ENCODE data around the gene RPL39.
"Not testable (repeated sequence)": the region's sequence is repeated elsewhere in the genome, so short reads cannot be mapped to it uniquely, and the experiment has no call there.

The RPL39 gene

DNA sequence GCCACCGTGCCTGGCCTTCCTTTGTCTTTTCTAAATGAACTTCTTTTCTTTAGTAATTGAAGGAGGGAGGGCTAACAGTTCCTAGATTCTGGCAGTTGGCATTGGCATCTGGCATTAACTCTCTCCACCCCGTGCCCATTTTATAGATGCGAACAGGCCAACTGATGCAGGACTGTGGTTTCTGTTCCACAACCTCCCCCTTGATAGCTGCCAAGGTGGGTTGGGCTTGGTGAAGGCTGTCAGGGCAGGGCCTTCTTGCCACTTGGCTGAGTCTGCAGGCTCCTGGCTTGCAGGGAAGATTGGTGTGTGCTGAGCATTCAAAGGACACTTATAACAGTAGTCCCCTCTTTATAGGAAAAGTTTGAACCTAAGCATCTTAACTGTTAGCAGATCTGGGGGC is 28.7 kb downstream of the RPL39 start:
- DNase-seq = peak; percentile 65

DNA sequence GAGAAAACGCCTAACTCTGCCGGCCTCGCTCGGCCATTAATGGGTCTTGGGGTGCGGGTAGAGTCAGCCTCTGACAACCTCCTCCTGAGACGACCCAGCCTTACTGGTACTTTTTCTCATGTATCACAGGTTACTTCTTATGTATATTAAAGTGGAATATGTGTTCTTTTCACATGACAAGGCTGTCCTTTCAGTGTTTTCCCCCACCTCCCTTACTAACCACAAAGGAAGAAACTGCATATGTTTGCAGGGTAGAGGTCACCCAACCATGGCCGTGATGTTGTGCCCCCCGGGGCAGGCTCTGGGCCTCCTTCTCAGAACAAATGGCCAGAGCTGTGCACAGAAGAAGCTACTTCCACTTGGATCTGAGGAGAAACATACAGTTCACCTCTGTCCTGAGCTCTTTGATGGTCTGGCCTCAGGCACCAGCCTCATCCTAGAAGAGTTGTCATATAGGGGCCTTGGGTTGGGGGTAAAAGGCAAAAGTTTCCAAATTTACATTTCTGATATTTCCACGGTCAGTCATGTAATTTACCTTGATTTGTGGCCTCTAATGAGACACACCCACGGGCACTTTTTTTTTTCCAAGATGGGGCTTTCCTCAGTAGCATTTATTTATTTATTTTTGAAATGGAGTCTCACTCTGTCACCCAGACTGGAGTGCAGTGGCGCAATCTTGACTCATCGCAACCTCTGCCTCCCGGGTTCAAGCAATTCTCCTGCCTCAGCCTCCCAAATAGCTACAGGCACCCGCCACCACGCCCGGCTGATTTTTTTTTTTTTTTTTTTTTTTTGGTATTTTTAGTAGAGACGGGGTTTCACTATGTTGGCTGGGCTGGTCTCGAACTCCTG is 31.2 kb downstream of the RPL39 start:
- no peak for DNase-seq

GRCh38 chrX:119759248-119759766 is 32.1 kb downstream of the RPL39 start:
- DNase-seq = no peak

DNA sequence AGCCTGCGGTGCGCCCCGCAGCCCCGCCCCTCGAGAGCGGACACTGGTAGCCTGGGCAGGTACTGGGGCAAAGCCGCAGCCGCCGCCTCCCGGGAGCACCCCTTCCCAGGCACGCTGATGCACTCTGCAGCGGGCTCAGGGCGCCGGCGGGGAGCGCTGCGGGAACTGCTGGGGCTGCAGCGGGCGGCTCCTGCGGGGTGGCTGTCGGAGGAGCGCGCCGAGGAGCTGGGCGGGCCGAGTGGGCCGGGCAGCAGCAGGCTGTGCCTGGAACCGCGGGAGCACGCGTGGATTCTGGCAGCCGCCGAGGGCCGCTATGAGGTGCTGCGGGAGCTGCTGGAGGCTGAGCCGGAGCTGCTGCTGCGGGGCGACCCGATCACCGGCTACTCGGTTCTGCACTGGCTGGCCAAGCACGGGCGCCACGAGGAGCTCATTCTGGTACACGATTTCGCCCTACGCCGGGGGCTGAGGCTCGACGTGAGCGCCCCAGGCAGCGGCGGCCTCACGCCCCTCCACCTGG is 32.6 kb downstream of the RPL39 start:
- peak; percentile 14 for DNase-seq

DNA sequence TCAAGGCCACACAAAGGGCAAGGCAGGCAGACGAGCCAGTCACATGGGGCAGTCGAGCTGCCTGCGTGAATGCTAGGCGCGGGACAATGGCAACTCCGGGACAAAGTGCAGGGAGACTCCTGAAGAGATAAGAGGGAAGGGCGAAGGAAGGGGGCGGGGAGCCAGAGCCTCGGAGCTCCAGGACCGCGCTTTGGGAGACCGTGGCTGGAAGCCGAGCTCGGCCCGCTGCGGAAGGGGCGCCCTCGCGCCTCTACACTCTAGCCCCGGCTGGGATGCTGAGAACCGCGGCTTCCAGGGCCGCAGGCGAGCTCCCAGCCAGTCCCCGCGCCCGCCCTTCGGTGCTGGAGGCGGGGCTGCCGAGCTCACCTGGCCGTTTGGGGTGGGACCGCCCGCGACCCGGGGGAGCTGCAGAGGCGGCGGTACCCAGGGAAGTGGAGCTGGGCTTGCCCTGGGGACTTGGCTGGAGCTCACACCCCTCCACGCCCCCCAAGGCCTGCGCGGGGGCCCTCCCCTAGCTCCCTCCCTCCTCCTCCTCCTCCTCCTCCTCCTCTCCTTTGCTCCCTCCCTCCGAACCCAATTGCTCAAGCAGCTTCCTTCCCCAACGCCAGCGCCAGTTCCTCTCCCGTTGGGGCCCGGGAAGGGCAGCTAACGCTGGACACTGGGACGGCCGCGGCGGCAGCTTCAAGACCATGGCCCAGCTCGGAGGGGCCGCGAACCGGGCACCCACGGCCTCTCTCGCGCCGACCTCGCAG is 33.3 kb downstream of the RPL39 start, which contains the start of gene SOWAHD:
TSS of gene SOWAHD (plus strand) at position 610 of the 752 bp plus-strand sequence. CDS start at position 690, 80 bp downstream.
- peak; percentile 26 for DNase-seq

DNA sequence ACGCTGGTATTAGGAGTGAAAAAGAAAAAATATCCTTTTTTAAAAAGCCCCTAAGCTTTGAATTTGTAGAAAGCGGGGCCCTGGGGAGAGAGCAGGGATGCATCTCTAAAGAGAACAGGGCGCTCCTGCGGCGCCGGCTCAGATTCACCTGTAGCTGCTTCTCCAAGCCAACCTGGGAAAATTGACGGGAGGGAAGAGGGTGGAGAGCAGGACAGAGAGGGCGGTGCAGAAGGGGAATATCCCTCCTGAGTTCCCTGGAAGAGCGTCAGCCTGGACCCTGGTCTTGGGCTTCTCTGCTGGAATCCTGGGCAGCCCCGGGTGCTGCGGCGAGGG is 33.8 kb downstream of the RPL39 start:
- DNase-seq = no peak

DNA sequence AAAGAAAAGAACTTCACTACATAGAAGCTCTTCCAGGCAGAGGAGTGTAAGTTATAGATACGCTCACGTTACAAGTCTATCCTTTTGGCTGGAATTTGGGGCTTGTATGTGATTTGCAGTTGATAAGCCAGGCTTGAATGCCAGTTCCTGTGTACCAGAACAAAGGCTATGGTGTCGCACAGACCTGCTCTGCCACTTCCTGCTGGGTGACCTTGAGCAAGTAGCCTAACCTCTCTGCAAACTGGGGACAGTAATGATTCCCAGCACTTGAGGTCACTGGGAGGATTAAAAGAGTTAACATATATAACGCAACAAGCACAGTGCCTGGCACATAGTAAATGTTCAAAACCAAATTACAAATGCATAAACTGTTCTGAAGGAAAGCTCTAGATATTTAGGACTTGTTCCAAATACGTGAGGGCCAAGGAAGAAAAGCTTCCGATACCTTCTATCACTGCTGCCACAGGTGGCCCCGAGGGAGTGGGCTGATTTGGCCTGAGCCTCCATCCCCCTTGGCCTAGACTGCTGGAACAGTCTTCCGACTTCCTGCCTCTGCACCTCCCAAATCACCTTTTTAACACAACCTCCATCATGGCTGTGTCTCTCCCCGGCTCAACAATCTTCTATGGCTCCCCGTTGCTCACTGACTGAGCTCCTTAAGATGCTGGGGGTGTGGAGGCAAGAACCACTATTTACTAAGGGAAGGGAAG is 34.3 kb downstream of the RPL39 start:
- DNase-seq = no peak

- DNase-seq = peak; percentile 24
Observed at GRCh38 chrX:119755981-119756533, 35.4 kb downstream of the RPL39 start.

- DNase-seq = peak; percentile 44
Observed at GRCh38 chrX:119753639-119754257, 37.7 kb downstream of the RPL39 start.

- DNase-seq = no peak
Observed at GRCh38 chrX:119753001-119753400, 38.4 kb downstream of the RPL39 start.

DNA sequence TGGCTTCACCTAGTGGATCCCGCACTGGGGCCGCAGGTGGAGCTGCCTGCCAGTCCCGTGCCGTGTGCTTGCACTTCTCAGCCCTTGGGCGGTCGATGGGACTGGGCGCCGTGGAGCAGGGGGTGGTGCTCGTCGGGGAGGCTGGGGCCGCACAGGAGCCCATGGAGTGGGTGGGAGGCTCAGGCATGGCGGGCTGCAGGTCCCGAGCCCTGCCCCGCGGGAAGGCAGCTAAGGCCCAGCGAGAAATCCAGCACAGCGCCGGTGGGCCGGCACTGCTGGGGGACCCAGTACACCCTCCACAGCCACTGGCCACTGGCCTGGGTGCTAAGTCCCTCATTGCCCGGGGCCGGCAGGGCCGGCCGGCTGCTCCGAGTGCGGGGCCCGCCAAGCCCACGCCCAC is 40.7 kb downstream of the RPL39 start:
- DNase-seq = not testable (repeated sequence)

- DNase-seq = not testable (repeated sequence)
Observed at GRCh38 chrX:119750131-119750530, 41.3 kb downstream of the RPL39 start.

DNA sequence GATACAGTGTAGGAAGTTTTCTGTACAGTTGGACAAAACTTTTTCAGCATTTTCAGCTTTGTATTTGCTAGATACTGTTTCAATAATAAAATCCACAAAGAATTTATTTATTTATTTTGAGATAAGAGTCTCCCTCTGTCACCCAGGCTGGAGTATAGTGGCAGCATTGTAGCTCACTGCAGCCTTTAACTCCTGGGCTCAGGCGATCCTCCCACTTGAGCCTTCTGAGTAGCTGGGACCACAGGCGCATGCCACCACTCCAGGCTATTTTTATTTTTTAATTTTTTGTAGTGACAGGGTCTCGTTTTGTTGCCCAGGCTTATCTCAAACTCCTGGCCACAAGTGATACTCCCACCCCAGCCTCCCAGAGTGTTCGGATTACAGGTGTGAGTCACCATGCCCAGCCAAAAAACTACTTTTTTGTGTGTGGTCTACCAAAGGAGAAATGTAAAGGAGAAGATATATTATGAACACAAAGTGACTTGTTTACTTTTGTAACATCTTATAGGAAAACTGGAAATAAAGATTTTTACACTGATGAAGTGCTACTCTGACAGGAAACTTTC is 46.1 kb downstream of the RPL39 start:
- no peak for DNase-seq

- no peak for DNase-seq
Observed at GRCh38 chrX:119738742-119739141, 52.7 kb downstream of the RPL39 start.

All from fibroblast of skin of scalp (primary cell).